A549 treated with GW870086 at 1 μM for 4 hours (cell line): ENCODE results near the gene NLGN4Y. TPM values are rescaled to one million over a fixed set of nuclear protein-coding genes. Genes with fewer than 3 reads are reported as not detected.

Experiments
- total RNA-seq: library from RNA; stranded (reverse); fragments of 200-300 nt; extraction: Qiagen RNA extraction; gene quantifications from 5 replicates; pipeline ENCODE4 v1.2.3, GENCODE V29; 2022; ENCODE audit warnings: low read depth

NLGN4Y gene
- 2.2 to 4.2 TPM (median 2.6 TPM) in 5 replicates for total RNA-seq

DNA sequence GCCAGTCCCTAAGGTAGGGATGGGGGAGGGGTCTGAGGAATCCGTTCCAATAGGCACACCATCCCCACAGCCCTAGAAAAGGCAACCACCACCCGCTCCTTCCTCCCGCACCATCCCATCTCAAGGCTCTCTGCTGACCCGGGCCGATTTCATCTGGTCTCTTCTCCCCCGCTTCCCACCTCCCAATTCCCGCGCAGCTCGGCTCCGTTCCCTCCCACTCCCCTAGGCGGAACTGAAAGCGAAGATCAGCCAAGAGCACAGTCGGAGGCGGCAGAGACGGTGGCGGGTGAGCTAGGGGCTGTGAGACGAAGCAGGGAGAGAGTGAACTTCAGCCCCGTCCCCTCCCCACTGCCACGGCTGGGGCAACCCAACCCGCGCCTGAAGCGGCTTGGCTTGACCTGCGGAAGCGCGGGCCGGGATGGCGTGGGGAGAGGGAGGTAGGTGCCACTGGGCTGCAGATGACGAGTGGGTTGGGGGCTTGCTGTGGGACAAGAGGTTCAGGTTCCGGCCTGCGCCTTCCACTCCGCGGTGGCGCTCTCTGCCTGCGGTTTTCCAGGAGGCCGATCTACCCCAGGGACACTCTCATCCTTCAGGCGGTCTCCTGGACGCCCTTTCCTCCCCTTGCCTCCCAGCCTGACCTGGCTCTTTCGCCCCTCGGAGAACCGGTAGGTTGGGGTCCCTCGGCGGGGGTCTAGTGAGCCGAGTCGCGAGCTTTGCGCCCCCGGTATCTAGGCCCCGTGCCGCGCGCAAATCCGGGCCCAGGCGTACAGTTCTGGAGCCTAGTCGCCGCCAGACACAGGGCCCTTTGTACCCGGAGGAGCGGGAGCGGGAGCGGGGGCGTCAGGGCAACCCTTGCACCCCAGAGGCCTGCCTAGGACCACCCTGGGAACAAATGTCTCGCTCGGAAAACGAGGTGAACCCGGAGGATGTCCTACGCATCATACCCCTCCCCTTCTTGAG is at the start of gene NLGN4Y:
Gene NLGN4Y (plus strand): TSS at position 258 of the 960 bp plus-strand sequence. CDS start 97,591 bp downstream, outside the sequence.

